Aorta (tissue), 5 donors: ENCODE data around the gene AHI1. TPM values are rescaled to one million over a fixed set of nuclear protein-coding genes. Genes with fewer than 3 reads are reported as not detected.

Experiments
- ATAC-seq: fragments of 200-7000 bp; cut with Tn5 transposase; one replicate; pipeline ENCODE4 v1.9.1; 2022; ENCODE audit warnings: moderate library complexity; ENCODE audit not compliant: low FRiP score
- DNase-seq, 2 donors: peaks; one replicate each; pipeline ENCODE4 v3.0.0-alpha.2; 2020
- H3K27ac ChIP-seq, 2 donors: one replicate each; pipeline ENCODE4 v1.5.1; 2013; ENCODE audit warnings: low read length in 2 of 2, mild to moderate bottlenecking in 2 of 2, moderate library complexity in 2 of 2, control low read depth in 1 of 2, inconsistent platforms in 1 of 2, low read depth in 1 of 2
- H3K27me3 ChIP-seq, 2 donors: one replicate each; pipeline ENCODE4 v1.6.1; 2013; ENCODE audit warnings: control low read depth in 1 of 2, low read length in 1 of 2, mild to moderate bottlenecking in 1 of 2, moderate library complexity in 1 of 2; ENCODE audit not compliant: insufficient read depth in 2 of 2, control insufficient read depth in 1 of 2
- H3K36me3 ChIP-seq, 2 donors: one replicate each; pipeline ENCODE4 v1.6.1; 2013; ENCODE audit warnings: control low read depth in 1 of 2, low read length in 1 of 2, mild to moderate bottlenecking in 1 of 2; ENCODE audit not compliant: insufficient read depth in 2 of 2, control insufficient read depth in 1 of 2
- H3K4me1 ChIP-seq, 2 donors: one replicate each; pipeline ENCODE4 v1.6.1; 2013; ENCODE audit warnings: low read length in 2 of 2, control low read depth in 1 of 2, mild to moderate bottlenecking in 1 of 2, moderate library complexity in 1 of 2; ENCODE audit not compliant: insufficient read depth in 2 of 2, control insufficient read depth in 1 of 2
- H3K4me3 ChIP-seq, 2 donors: one replicate each; pipeline ENCODE4 v1.5.1; 2013; ENCODE audit warnings: low read length in 2 of 2, control low read depth in 1 of 2, mild to moderate bottlenecking in 1 of 2
- H3K9me3 ChIP-seq: one replicate; pipeline ENCODE4 v1.6.1; 2013; ENCODE audit warnings: mild to moderate bottlenecking, low read length; ENCODE audit not compliant: control insufficient read depth
- WGBS, 2 donors: extraction: QIAGEN DNeasy Blood & Tissue Kit; methylation state at CpG; one replicate each; pipeline ENCODE4 v1.1.7; 2013; 5-methylcytosine and 5-hydroxymethylcytosine counted together
- intact Hi-C, 2 donors: fragments of 100-400 bp; cut with DNase I; formaldehyde crosslinking; loops; one replicate each; pipeline versions ENCODE4 v1.14.2 to v1.15.0; 2022
- polyA plus RNA-seq, 2 donors: library from polyadenylated mRNA; stranded (reverse); fragments of 200-250 nt; gene quantifications; one replicate each; pipeline ENCODE4 v1.2.3, GENCODE V29; 2013
- total RNA-seq, 2 donors: library from RNA; stranded (reverse); fragmentation: NEBNext Ultra II Directional; extraction: Animal tissue kit (Norgen Biotek cat#: 25700); gene quantifications; one replicate each; pipeline ENCODE4 v1.2.1, GENCODE V29; 2021
- donor health status: healthy with polysubstance abuse.
- donor health status: Bipolar disorder and iron deficiency.
- donor health status: DM: no; HTN: no; CAD: no.
- donor health status: DM: no; HTN: no; CAD: no.
- donor health status: DM: yes; HTN: yes; CAD: no.

Gene AHI1
- total and polyA plus RNA-seq, 4 donors, result 4.1 to 65.5 (median 36.8) TPM

GRCh38 chr6:135478626-135479025, 18.9 kb downstream of the AHI1 start:
- intact Hi-C loops, result no loop called here
- no peaks in the 10 kb centered on the region for H3K4me1 ChIP-seq
- H3K36me3 ChIP-seq, result peaks cover 4 to 11% of the 10 kb centered on the region in 2 donors
- H3K4me3 ChIP-seq, result no peak overlapping the region
- no peak overlapping the region for H3K27ac ChIP-seq
- ATAC-seq (no peak), DNase-seq (no peak)
- no peaks in the 10 kb centered on the region for H3K27me3 ChIP-seq
- peaks cover 2% of the 10 kb centered on the region for H3K9me3 ChIP-seq

- Histone ChIP-seq H3K9me3 (no peaks in the 10 kb centered on the region), H3K4me1 (no peaks in the 10 kb centered on the region), H3K4me3 (no peak overlapping the region), H3K36me3 (peaks cover 4 to 5% of the 10 kb centered on the region in 2 donors), H3K27me3 (no peaks in the 10 kb centered on the region), H3K27ac (no peak overlapping the region)
- intact Hi-C loops, result no loop called here
- no peak for ATAC-seq
- 18 to 31% methylated on average over 2 of the region's 2 CpGs for WGBS, 2 donors
- no peak for DNase-seq
Observed at GRCh38 chr6:135475292-135475886, 22.2 kb downstream of the AHI1 start.

GRCh38 chr6:135474362-135474761, 23.2 kb downstream of the AHI1 start:
- no peaks in the 10 kb centered on the region for H3K4me1 ChIP-seq
- ATAC-seq (no peak), DNase-seq (no peak)
- H3K9me3 ChIP-seq, result no peaks in the 10 kb centered on the region
- no peaks in the 10 kb centered on the region for H3K27me3 ChIP-seq
- intact Hi-C loops, result no loop called here
- H3K27ac ChIP-seq, result no peak overlapping the region
- peaks cover 0 to 5% of the 10 kb centered on the region in 2 donors for H3K36me3 ChIP-seq
- H3K4me3 ChIP-seq, result no peak overlapping the region

GRCh38 chr6:135465903-135466302, 31.6 kb downstream of the AHI1 start:
- no peaks in the 10 kb centered on the region for H3K9me3 ChIP-seq
- DNase-seq, result no peak
- no peak for ATAC-seq
- WGBS, 2 donors, result 73 to 76% methylated on average over 4 of the region's 4 CpGs
- no peak overlapping the region for H3K27ac ChIP-seq
- no peaks in the 10 kb centered on the region for H3K27me3 ChIP-seq
- no peaks in the 10 kb centered on the region for H3K4me1 ChIP-seq
- intact Hi-C loops, result no loop called here
- H3K36me3 ChIP-seq, result peaks cover 0 to 4% of the 10 kb centered on the region in 2 donors
- H3K4me3 ChIP-seq, result no peak overlapping the region

GRCh38 chr6:135465307-135465706, 32.2 kb downstream of the AHI1 start:
- Histone ChIP-seq H3K9me3 (no peaks in the 10 kb centered on the region), H3K27me3 (no peaks in the 10 kb centered on the region), H3K27ac (no peak overlapping the region), H3K4me3 (no peak overlapping the region), H3K36me3 (peaks cover 0 to 4% of the 10 kb centered on the region in 2 donors), H3K4me1 (no peaks in the 10 kb centered on the region)
- intact Hi-C loops, result no loop called here
- ATAC-seq, result no peak
- no peak for DNase-seq
- WGBS, 2 donors, result 90 to 94% methylated on average over 1 of the region's 1 CpG

- Histone ChIP-seq H3K27me3 (no peaks in the 10 kb centered on the region), H3K36me3 (peaks cover 0 to 6% of the 10 kb centered on the region in 2 donors), H3K4me1 (no peaks in the 10 kb centered on the region), H3K9me3 (no peaks in the 10 kb centered on the region), H3K4me3 (no peak overlapping the region), H3K27ac (no peak overlapping the region)
- intact Hi-C loops, result no loop called here
- DNase-seq (no peak), ATAC-seq (no peak)
- WGBS, 2 donors, result 94% methylated on average over 1 of the region's 1 CpG
Observed at GRCh38 chr6:135464634-135465033, 32.9 kb downstream of the AHI1 start.

- no peak for DNase-seq
- H3K27me3 ChIP-seq, result no peaks in the 10 kb centered on the region
- peaks cover 0 to 6% of the 10 kb centered on the region in 2 donors for H3K36me3 ChIP-seq
- 36 to 40% methylated on average over 1 of the region's 1 CpG for WGBS, 2 donors
- intact Hi-C loops, result no loop called here
- H3K4me1 ChIP-seq, result no peaks in the 10 kb centered on the region
- H3K4me3 ChIP-seq, result no peak overlapping the region
- no peak for ATAC-seq
- H3K27ac ChIP-seq, result no peak overlapping the region
- H3K9me3 ChIP-seq, result no peaks in the 10 kb centered on the region
Observed at GRCh38 chr6:135461208-135461607, 36.3 kb downstream of the AHI1 start.

- H3K4me1 ChIP-seq, result no peaks in the 10 kb centered on the region
- H3K9me3 ChIP-seq, result no peaks in the 10 kb centered on the region
- H3K36me3 ChIP-seq, result peaks cover 0 to 2% of the 10 kb centered on the region in 2 donors
- no peak overlapping the region for H3K4me3 ChIP-seq
- ATAC-seq, result no peak
- H3K27ac ChIP-seq, result no peak overlapping the region
- H3K27me3 ChIP-seq, result no peaks in the 10 kb centered on the region
- DNase-seq, result no peak
- intact Hi-C loops, result no loop called here
Observed at GRCh38 chr6:135458051-135458450, 39.5 kb downstream of the AHI1 start.

GRCh38 chr6:135451617-135452190, 45.8 kb downstream of the AHI1 start:
- intact Hi-C loops, result loop anchor here in 1 of 2 donors (2.0 kb wide), 1 partner anchor 775 kb away; no protein-coding TSS in a partner anchor

More at GRCh38 chr6:135451617-135452190, 45.8 kb downstream of the AHI1 start:
- no peak overlapping the region for H3K4me3 ChIP-seq
- 15 to 16% methylated on average over 2 of the region's 2 CpGs for WGBS, 2 donors
- H3K4me1 ChIP-seq, result no peaks in the 10 kb centered on the region
- peaks cover 0 to 2% of the 10 kb centered on the region in 2 donors for H3K36me3 ChIP-seq
- peak; percentile 29 for ATAC-seq
- no peak for DNase-seq
- H3K9me3 ChIP-seq, result no peaks in the 10 kb centered on the region
- H3K27ac ChIP-seq, result no peak overlapping the region
- H3K27me3 ChIP-seq, result no peaks in the 10 kb centered on the region
